ENCODE data around the gene ANKRD7.
"Not testable (repeated sequence)": the region's sequence is repeated elsewhere in the genome, so short reads cannot be mapped to it uniquely, and the experiment has no call there.

Gene ANKRD7

GRCh38 chr7:118239014-118239413 lies 14.5 kb downstream of the ANKRD7 start:
- DNase-seq (ENCODE audit: low spot score), result no peak

GRCh38 chr7:118240320-118240719 lies 15.8 kb downstream of the ANKRD7 start:
- DNase-seq (ENCODE audit: low spot score), result not testable (repeated sequence)

GRCh38 chr7:118243695-118244094 lies 19.2 kb downstream of the ANKRD7 start:
- no peak for DNase-seq (ENCODE audit: low spot score)

GRCh38 chr7:118245267-118246040 lies 20.9 kb downstream of the ANKRD7 start:
- DNase-seq (ENCODE audit: low spot score), result no peak

- DNase-seq (ENCODE audit: low spot score), result no peak
Measured at GRCh38 chr7:118250860-118251494, 26.5 kb downstream of the ANKRD7 start.

GRCh38 chr7:118252087-118252486 lies 27.6 kb downstream of the ANKRD7 start:
- no peak for DNase-seq (ENCODE audit: low spot score)

- DNase-seq (ENCODE audit: low spot score), result no peak
Measured at GRCh38 chr7:118259115-118259514, 34.6 kb downstream of the ANKRD7 start.

- DNase-seq (ENCODE audit: low spot score), result no peak
Measured at GRCh38 chr7:118264836-118265235, 40.3 kb downstream of the ANKRD7 start.

- DNase-seq (ENCODE audit: low spot score), result no peak
Measured at GRCh38 chr7:118280319-118281012, 56.0 kb downstream of the ANKRD7 start.

- DNase-seq (ENCODE audit: low spot score), result no peak
Measured at GRCh38 chr7:118281196-118281595, 56.7 kb downstream of the ANKRD7 start.

- no peak for DNase-seq (ENCODE audit: low spot score)
Measured at GRCh38 chr7:118285358-118285757, 60.9 kb downstream of the ANKRD7 start.

- no peak for DNase-seq (ENCODE audit: low spot score)
Measured at GRCh38 chr7:118286131-118286530, 61.6 kb downstream of the ANKRD7 start.

- no peak for DNase-seq (ENCODE audit: low spot score)
Measured at GRCh38 chr7:118288098-118288497, 63.6 kb downstream of the ANKRD7 start.

- DNase-seq (ENCODE audit: low spot score), result no peak
Measured at GRCh38 chr7:118289476-118289875, 65.0 kb downstream of the ANKRD7 start.
